ENCODE data around the gene EMD. TPM values are rescaled to one million over a fixed set of nuclear protein-coding genes. Genes with fewer than 3 reads are reported as not detected.

The EMD gene
- total and polyA plus RNA-seq, 2 of the 13 experiments (the other 11 are each of a cell fraction or from before 2014, with no cell fraction given) = 14.5 to 14.9 TPM

- TF ChIP-seq ZNF503 (CRISPR knock-in tag; IDR thresholded peaks at IDR 0.05) (no peak), ZNF138 (CRISPR knock-in tag; IDR thresholded peaks at IDR 0.05; ENCODE audit: low read depth) (no peak), ZNF749 (CRISPR knock-in tag; IDR thresholded peaks at IDR 0.05; ENCODE audit: borderline replicate concordance) (no peak), MAX (IDR thresholded peaks at IDR 0.05) (no peak)
These were observed 38.1 kb downstream of the EMD start (continued) for GRCh38 chrX:154417157-154417556.

GRCh38 chrX:154419189-154419588 lies 40.1 kb downstream of the EMD start:
- no peak overlapping the region for H3K4me3 ChIP-seq (replicated peaks in 1 of 3; ENCODE audit: insufficient read depth in 1 of 3, low read depth in 2 of 3, low read length in 3 of 3)
- FAIRE-seq (no peak), DNase-seq (ENCODE audit: low spot score) (no peak), ATAC-seq (no peak)
- POLR2A ChIA-PET = interaction anchor here (1.8 kb wide), 1 partner anchor 22 kb away, joined by 4 read pairs; the partner anchor contains the start of gene RPL10
- H3K4me1 ChIP-seq (ENCODE audit: insufficient read depth, low read length) = no peaks in the 10 kb centered on the region
- H3K36me3 ChIP-seq (replicated peaks in 1 of 2; ENCODE audit: control insufficient read depth in 1 of 2, insufficient read depth in 2 of 2, low read length in 2 of 2) = no peaks in the 10 kb centered on the region
- TF ChIP-seq HCFC1 (IDR thresholded peaks at IDR 0.05; ENCODE audit: low read depth, low read length) = no peak
- no peak for TF ChIP-seq ZNF383 (CRISPR knock-in tag; IDR thresholded peaks at IDR 0.05; ENCODE audit: borderline replicate concordance)
- no peak for TF ChIP-seq ZNF773 (CRISPR knock-in tag; IDR thresholded peaks at IDR 0.05; ENCODE audit: borderline replicate concordance)
- TF ChIP-seq ZNF33A (CRISPR knock-in tag; IDR thresholded peaks at IDR 0.05; ENCODE audit: borderline replicate concordance) = no peak
- TF ChIP-seq ATF6 (CRISPR knock-in tag; conservative IDR thresholded peaks at IDR 0.05) = no peak
- no peak for TF ChIP-seq ASH2L (IDR thresholded peaks at IDR 0.05; ENCODE audit: insufficient read length, low read depth, low read length)
- no peak for TF ChIP-seq SYNCRIP (IDR thresholded peaks at IDR 0.05; ENCODE audit: insufficient read depth, low read depth, low read length)
- TF ChIP-seq ZBTB39 (CRISPR knock-in tag; IDR thresholded peaks at IDR 0.05) = no peak
- H2AFZ ChIP-seq (ENCODE audit: low read length) = no peak overlapping the region
- H3K4me2 ChIP-seq (ENCODE audit: low read depth, low read length) = no peak overlapping the region
- no peaks in the 10 kb centered on the region for H3K9me3 ChIP-seq (ENCODE audit: low read length)
- H3K9ac ChIP-seq (ENCODE audit: insufficient read depth, low read depth, low read length) = no peak overlapping the region
- no peak overlapping the region for H3K27ac ChIP-seq (ENCODE audit: extremely low read length, insufficient read depth, low read length)
- in situ Hi-C loops (cut with HindIII; ENCODE audit: extremely low pct_ligation_motif_present, low pct_unique_long_range_greater_than_20kb) = loop anchor here (25.0 kb wide), 1 partner anchor 118 kb away; the partner anchor contains the start of genes G6PD and IKBKG
- no TSS peak for BruUV-seq (replicated peaks)
- intact Hi-C loops (cut with micrococcal nuclease; ENCODE audit: unreplicated experiment) = no loop called here
- H4K20me1 ChIP-seq (ENCODE audit: insufficient read depth, low read length) = no peaks in the 10 kb centered on the region
- no peaks in the 10 kb centered on the region for H3K79me2 ChIP-seq (ENCODE audit: insufficient read depth, low read length)
- H3K27me3 ChIP-seq (ENCODE audit: control insufficient read depth in 1 of 2, insufficient read depth in 2 of 2, low read length in 2 of 2) = no peaks in the 10 kb centered on the region
- 100% methylated on average over 1 of the region's 8 CpGs for WGBS (ENCODE audit: low lambda C conversion rate)
- CTCF ChIA-PET (ENCODE audit: low intra/inter-chr PET ratio, low total read pairs) = no interaction called here
